ENCODE results near the gene TIMP4. TPM values are rescaled to one million over a fixed set of nuclear protein-coding genes. Genes with fewer than 3 reads are reported as not detected.

The TIMP4 gene
- total RNA-seq, 1 experiment from 2014 or later, result 0.28 TPM

GRCh38 chr3:12197475-12197874, 38.8 kb upstream of the TIMP4 start:
- CTCF ChIA-PET, result no interaction called here
- intact Hi-C loops (cut with micrococcal nuclease; ENCODE audit: unreplicated experiment), result loop anchor here (5.0 kb wide), 1 partner anchor 595 kb away; no protein-coding TSS in a partner anchor

DNA sequence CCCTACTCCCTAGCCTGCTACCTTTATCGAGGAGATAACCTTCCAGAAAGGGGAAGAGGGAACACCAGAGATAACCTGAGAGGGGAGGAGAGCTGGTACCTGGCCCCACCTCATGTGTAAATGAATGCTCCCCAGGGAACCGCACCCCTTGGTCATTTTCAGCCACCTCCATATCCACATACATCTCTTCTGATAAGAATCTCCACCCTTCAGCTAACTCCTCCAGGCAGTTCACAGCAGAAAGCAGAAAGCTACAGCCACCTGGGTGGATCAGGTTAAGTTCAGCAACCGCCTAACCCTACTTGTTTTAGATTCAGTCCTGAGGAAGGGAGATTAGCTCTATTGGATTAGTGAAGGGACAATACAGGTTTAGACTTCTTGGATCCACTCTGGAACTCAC, 38.0 kb upstream of the TIMP4 start:
- intact Hi-C loops (cut with micrococcal nuclease; ENCODE audit: unreplicated experiment), result loop anchor here (5.0 kb wide), 1 partner anchor 596 kb away; no protein-coding TSS in a partner anchor
- no peaks in the 10 kb centered on the region for H3K9me3 Mint-ChIP-seq (ENCODE audit: low read depth, unreplicated experiment)
- H3K4me1 Mint-ChIP-seq (ENCODE audit: low read depth, unreplicated experiment), result peaks cover 59% of the 10 kb centered on the region
- CTCF ChIA-PET, result no interaction called here
- H3K27me3 Mint-ChIP-seq (ENCODE audit: unreplicated experiment), result no peaks in the 10 kb centered on the region
- DNase-seq, result no peak
- H3K4me3 Mint-ChIP-seq (ENCODE audit: low read depth, unreplicated experiment), result no peak overlapping the region
- no TSS peak for BruUV-seq (replicated peaks)
- no peaks in the 10 kb centered on the region for H3K36me3 Mint-ChIP-seq (ENCODE audit: insufficient read depth, unreplicated experiment)
- no peak overlapping the region for H3K27ac Mint-ChIP-seq (ENCODE audit: unreplicated experiment)
- TF ChIP-seq CTCF (IDR thresholded peaks at IDR 0.05; ENCODE audit: unreplicated experiment), result no peak

More at GRCh38 chr3:12197475-12197874, 38.8 kb upstream of the TIMP4 start:
- Mint-ChIP-seq H3K9me3 (ENCODE audit: low read depth, unreplicated experiment) (no peaks in the 10 kb centered on the region), H3K36me3 (ENCODE audit: insufficient read depth, unreplicated experiment) (no peaks in the 10 kb centered on the region), H3K27me3 (ENCODE audit: unreplicated experiment) (no peaks in the 10 kb centered on the region), H3K4me3 (ENCODE audit: low read depth, unreplicated experiment) (no peak overlapping the region), H3K27ac (ENCODE audit: unreplicated experiment) (no peak overlapping the region), H3K4me1 (ENCODE audit: low read depth, unreplicated experiment) (peaks cover 51% of the 10 kb centered on the region)
- BruUV-seq (replicated peaks), result no TSS peak
- no peak for DNase-seq
- TF ChIP-seq CTCF (IDR thresholded peaks at IDR 0.05; ENCODE audit: unreplicated experiment), result no peak

DNA sequence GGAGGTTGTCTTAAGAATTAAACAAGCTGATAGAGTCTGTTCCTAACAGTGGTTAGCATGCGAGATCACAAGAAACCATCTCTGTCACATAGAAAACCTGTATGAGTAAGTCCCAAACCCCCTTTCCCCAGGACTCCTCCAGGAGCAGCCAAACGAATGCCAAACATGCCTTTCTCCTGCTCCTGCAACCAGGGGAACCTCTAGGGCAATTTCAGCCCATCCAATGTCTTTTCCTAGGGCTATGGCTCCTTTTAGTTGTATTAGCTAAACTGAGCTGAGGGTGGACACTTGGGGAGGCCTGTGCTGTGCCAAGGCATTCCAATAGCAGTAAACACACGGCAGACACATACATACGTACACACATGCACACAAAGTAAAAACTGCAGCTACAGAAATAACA, 36.5 kb upstream of the TIMP4 start:
- Mint-ChIP-seq H3K27me3 (ENCODE audit: unreplicated experiment) (no peaks in the 10 kb centered on the region), H3K4me1 (ENCODE audit: low read depth, unreplicated experiment) (peaks cover 67% of the 10 kb centered on the region), H3K36me3 (ENCODE audit: insufficient read depth, unreplicated experiment) (no peaks in the 10 kb centered on the region), H3K27ac (ENCODE audit: unreplicated experiment) (peak overlapping the region; percentile 79), H3K9me3 (ENCODE audit: low read depth, unreplicated experiment) (peaks cover 2% of the 10 kb centered on the region), H3K4me3 (ENCODE audit: low read depth, unreplicated experiment) (no peak overlapping the region)
- no peak for TF ChIP-seq CTCF (IDR thresholded peaks at IDR 0.05; ENCODE audit: unreplicated experiment)
- BruUV-seq (replicated peaks), result no TSS peak
- CTCF ChIA-PET, result interaction anchor here (1.0 to 1.1 kb wide), 4 partner anchors 15 to 60 kb away, joined by 4 to 5 read pairs (median 4); no protein-coding TSS in a partner anchor
- intact Hi-C loops (cut with micrococcal nuclease; ENCODE audit: unreplicated experiment), result loop anchor here (5.0 kb wide), 1 partner anchor 597 kb away; no protein-coding TSS in a partner anchor
- DNase-seq, result no peak

- intact Hi-C loops (cut with micrococcal nuclease; ENCODE audit: unreplicated experiment), result loop anchor here (5.0 kb wide), 2 partner anchors 93 to 598 kb away; partner anchors contain the start of gene PPARG
- peaks cover 3% of the 10 kb centered on the region for H3K9me3 Mint-ChIP-seq (ENCODE audit: low read depth, unreplicated experiment)
- no peaks in the 10 kb centered on the region for H3K27me3 Mint-ChIP-seq (ENCODE audit: unreplicated experiment)
- DNase-seq, result peak; percentile 83
- H3K27ac Mint-ChIP-seq (ENCODE audit: unreplicated experiment), result peak overlapping the region; percentile 79
- CTCF ChIA-PET, result interaction anchor here (0.7 to 1.4 kb wide), 9 partner anchors 15 to 285 kb away, joined by 3 to 5 read pairs (median 4); partner anchors contain the start of gene PPARG
- peak; percentile 49 for TF ChIP-seq CTCF (IDR thresholded peaks at IDR 0.05; ENCODE audit: unreplicated experiment)
- H3K4me1 Mint-ChIP-seq (ENCODE audit: low read depth, unreplicated experiment), result peaks cover 67% of the 10 kb centered on the region
- no peaks in the 10 kb centered on the region for H3K36me3 Mint-ChIP-seq (ENCODE audit: insufficient read depth, unreplicated experiment)
- H3K4me3 Mint-ChIP-seq (ENCODE audit: low read depth, unreplicated experiment), result no peak overlapping the region
- BruUV-seq (replicated peaks), result no TSS peak
Observed at GRCh38 chr3:12194669-12195161, 36.0 kb upstream of the TIMP4 start.

Data from Calu3 (cell line).